HepG2 (cell line): Measurements from ENCODE around the gene CISD3. TPM values are rescaled to one million over a fixed set of nuclear protein-coding genes. Genes with fewer than 3 reads are reported as not detected.

Experiments used
- ATAD3A ChIP-seq: sonication (generic); formaldehyde crosslinking; IDR thresholded peaks from 2 replicates; pipeline ENCODE4 v1.4.0; 2020; ENCODE audit warnings: missing genetic modification reagents
- BORCS8-MEF2B ChIP-seq: sonication (generic); formaldehyde crosslinking; IDR thresholded peaks from 2 replicates; pipeline ENCODE4 v1.8.0; 2022; ENCODE audit warnings: mild to moderate bottlenecking, missing genetic modification reagents
- DRAP1 ChIP-seq: IDR thresholded peaks from 2 replicates; pipeline ENCODE4 v1.6.1; 2016; ENCODE audit warnings: missing genetic modification reagents, missing compliant biosample characterization
- IRF1 ChIP-seq: sonication (generic); formaldehyde crosslinking; IDR thresholded peaks from 2 replicates; pipeline ENCODE4 v1.4.0; 2020; ENCODE audit warnings: low read depth, mild to moderate bottlenecking, missing genetic modification reagents
- JUNB ChIP-seq: sonication (generic); formaldehyde crosslinking; IDR thresholded peaks from 2 replicates; pipeline ENCODE4 v1.8.0; 2022; ENCODE audit warnings: missing genetic modification reagents, mild to moderate bottlenecking, borderline replicate concordance
- MAFK ChIP-seq, 2 experiments: IDR thresholded peaks in 1 of 2; conservative IDR thresholded peaks in 1 of 2; 2 replicates each; pipeline ENCODE4 v1.6.1; 2011; ENCODE audit warnings: improper control_type of control experiment in 2 of 2, low read length in 2 of 2
- POLR2AphosphoS2 ChIP-seq: IDR thresholded peaks from 2 replicates; pipeline ENCODE4 v1.6.1; 2011; ENCODE audit warnings: low read depth, low read length, improper control_type of control experiment
- RARA ChIP-seq: IDR thresholded peaks from 2 replicates; pipeline ENCODE4 v1.6.1; 2016; ENCODE audit warnings: missing genetic modification reagents, missing compliant biosample characterization
- REPIN1 ChIP-seq: sonication (generic); formaldehyde crosslinking; IDR thresholded peaks from 2 replicates; pipeline ENCODE4 v1.8.0; 2022; ENCODE audit warnings: missing genetic modification reagents, low read depth, mild to moderate bottlenecking, borderline replicate concordance
- RNF219 ChIP-seq: sonication (generic); formaldehyde crosslinking; IDR thresholded peaks from 2 replicates; pipeline ENCODE4 v1.5.0; 2020; ENCODE audit warnings: mild to moderate bottlenecking, missing genetic modification reagents
- SIX1 ChIP-seq: sonication (generic); formaldehyde crosslinking; IDR thresholded peaks from 2 replicates; pipeline ENCODE4 v1.4.0; 2020; ENCODE audit warnings: missing genetic modification reagents, borderline replicate concordance
- TFDP1 ChIP-seq: IDR thresholded peaks from 2 replicates; pipeline ENCODE4 v1.6.1; 2016; ENCODE audit warnings: missing compliant biosample characterization, missing genetic modification reagents, borderline replicate concordance
- TGIF2 ChIP-seq: IDR thresholded peaks from 2 replicates; pipeline ENCODE4 v1.6.1; 2016; ENCODE audit warnings: control low read depth, missing compliant biosample characterization
- ZBTB20 ChIP-seq: sonication (generic); formaldehyde crosslinking; IDR thresholded peaks from 2 replicates; pipeline ENCODE4 v1.8.1; 2023; ENCODE audit warnings: missing genetic modification reagents, low read depth, mild to moderate bottlenecking, borderline replicate concordance
- ZBTB44 ChIP-seq: sonication (generic); formaldehyde crosslinking; IDR thresholded peaks from 2 replicates; pipeline ENCODE4 v1.4.0; 2020; ENCODE audit warnings: missing genetic modification reagents
- ZNF547 ChIP-seq: sonication (generic); formaldehyde crosslinking; IDR thresholded peaks from 2 replicates; pipeline ENCODE4 v1.5.1; 2020; ENCODE audit warnings: mild to moderate bottlenecking, missing genetic modification reagents
- ZNF574 ChIP-seq: sonication (generic); formaldehyde crosslinking; IDR thresholded peaks from 2 replicates; pipeline ENCODE4 v1.4.0; 2020; ENCODE audit warnings: missing genetic modification reagents
- ZNF678 ChIP-seq: sonication (generic); formaldehyde crosslinking; IDR thresholded peaks from 2 replicates; pipeline ENCODE4 v1.4.0; 2020; ENCODE audit warnings: mild to moderate bottlenecking, missing genetic modification reagents
- ZNF737 ChIP-seq: sonication (generic); formaldehyde crosslinking; IDR thresholded peaks from 2 replicates; pipeline ENCODE4 v1.5.0; 2020; ENCODE audit warnings: missing genetic modification reagents, mild to moderate bottlenecking, borderline replicate concordance
- polyA plus RNA-seq, 8 experiments: library from polyadenylated mRNA; depleted of rRNA in 3 of 8; stranded (reverse) in 7 of 8; unstranded in 1 of 8; fragments of >200 nt; fragmentation: Illumina TruSeq in 4 of 8; extraction: Trizol in 4 of 8; gene quantifications; 2 replicates each; pipeline versions ENCODE4 v1.2.1 to v1.2.3, GENCODE V29; 2011 to 2016; ENCODE audit warnings: low read depth in 4 of 8, missing spikeins in 1 of 8, mixed read lengths in 1 of 8; ENCODE audit not compliant: insufficient read depth in 1 of 8
- total RNA-seq, 5 experiments: library from RNA; depleted of rRNA; stranded (reverse); fragments of >200 nt; fragmentation: Illumina TruSeq; extraction: Trizol; gene quantifications; 2 replicates each; pipeline ENCODE4 v1.2.3, GENCODE V29; 2016; ENCODE audit warnings: low read depth in 1 of 5

Gene CISD3
- total and polyA plus RNA-seq, 2 of the 13 experiments (the other 11 are each of a cell fraction or from before 2014, with no cell fraction given), result 30.0 to 34.1 TPM

GRCh38 chr17:38702166-38702915, 27.8 kb upstream of the CISD3 start (continued):
- TF ChIP-seq RARA (CRISPR knock-in tag) (peak; percentile 80), BORCS8-MEF2B (peak; percentile 82; the same call in 1 of the 2 replicates), POLR2AphosphoS2 (no peak), ZBTB20 (CRISPR knock-in tag) (peak; percentile 88; the same call in 1 of the 2 replicates), ZBTB44 (CRISPR knock-in tag) (peak; percentile 54; the same call in 1 of the 2 replicates), ATAD3A (CRISPR knock-in tag) (0 out of 2 replicates have a peak, but pooled peaks have one; percentile 84), DRAP1 (peak; percentile 79), JUNB (CRISPR knock-in tag) (0 out of 2 replicates have a peak, but pooled peaks have one; percentile 61), SIX1 (CRISPR knock-in tag) (no peak), RNF219 (no peak), TGIF2 (CRISPR knock-in tag) (0 out of 2 replicates have a peak, but pooled peaks have one; percentile 29), IRF1 (CRISPR knock-in tag) (no peak), TFDP1 (CRISPR knock-in tag) (peak; percentile 98), ZNF737 (no peak), ZNF547 (CRISPR knock-in tag) (peak; percentile 68; the same call in 1 of the 2 replicates), ZNF678 (CRISPR knock-in tag) (0 out of 2 replicates have a peak, but pooled peaks have one; percentile 46), ZNF574 (peak; percentile 92), REPIN1 (0 out of 2 replicates have a peak, but pooled peaks have one; percentile 37), MAFK (conservative IDR thresholded peaks at IDR 0.05 in 1 of 2, IDR thresholded peaks at IDR 0.05 in 1 of 2; ENCODE audit: low read length in 2 of 2) (no peak)
